Esophagus muscularis mucosa (tissue), 3 donors: Measurements from ENCODE around the gene COLEC12.

Source experiments
- CTCF ChIP-seq, 3 experiments: fragments of 200-600 bp in 2 of 3; fragments of 450-650 bp in 1 of 3; sonication (generic) in 2 of 3; IDR thresholded peaks; one replicate each; pipeline ENCODE4 v1.5.1; 2017 to 2019; ENCODE audit warnings: antibody characterized with exemption in 3 of 3, mild to moderate bottlenecking in 2 of 3, moderate library complexity in 1 of 3
- POLR2AphosphoS5 ChIP-seq, 2 donors: sonication (generic); formaldehyde crosslinking; IDR thresholded peaks; one replicate each; pipeline ENCODE4 v1.6.1; 2017; ENCODE audit warnings: antibody characterized with exemption in 2 of 2

- TF ChIP-seq POLR2AphosphoS5 (IDR thresholded peaks at IDR 0.05) (no peak), CTCF (IDR thresholded peaks at IDR 0.05) (no peak)
These were observed 160.5 kb downstream of the COLEC12 start for GRCh38 chr18:340044-340443.
